IgD-negative memory B cell (primary cell): ENCODE data around the gene KRTAP5-4. TPM values are rescaled to one million over a fixed set of nuclear protein-coding genes. Genes with fewer than 3 reads are reported as not detected.
A peak's percentile ranks its signal among the peaks of the same experiment; 100 is the strongest.
"Not testable (repeated sequence)": the region's sequence is repeated elsewhere in the genome, so short reads cannot be mapped to it uniquely, and the experiment has no call there.

ENCODE experiments used
- H3K27ac Mint-ChIP-seq, 3 donors: one replicate each; pipeline ENCODE4 v1.8.0; 2020 to 2022; ENCODE audit warnings: mild to moderate bottlenecking in 3 of 3, mixed read lengths in 3 of 3, moderate library complexity in 1 of 3
- H3K27me3 Mint-ChIP-seq: one replicate; pipeline ENCODE4 v1.8.0; 2021; ENCODE audit warnings: mixed read lengths
- H3K36me3 Mint-ChIP-seq: one replicate; pipeline ENCODE4 v1.8.0; 2020; ENCODE audit warnings: mild to moderate bottlenecking, mixed read lengths
- H3K4me1 Mint-ChIP-seq, 3 donors: one replicate each; pipeline ENCODE4 v1.8.0; 2020 to 2022; ENCODE audit warnings: mixed read lengths in 3 of 3, mild to moderate bottlenecking in 1 of 3
- H3K4me3 Mint-ChIP-seq, 4 donors: one replicate each; pipeline ENCODE4 v1.8.0; 2020 to 2022; ENCODE audit warnings: mild to moderate bottlenecking in 4 of 4, mixed read lengths in 4 of 4, moderate library complexity in 3 of 4
- H3K9me3 Mint-ChIP-seq, 3 donors: one replicate each; pipeline ENCODE4 v1.8.0; 2020 to 2021; ENCODE audit warnings: mixed read lengths in 3 of 3, mild to moderate bottlenecking in 1 of 3
- polyA plus RNA-seq: library from polyadenylated mRNA; unstranded; fragments of 300-500 nt; fragmentation: Illumina TruSeq; gene quantifications from one replicate; pipeline ENCODE4 v1.2.3, GENCODE V29; 2021

KRTAP5-4 gene, protein sequence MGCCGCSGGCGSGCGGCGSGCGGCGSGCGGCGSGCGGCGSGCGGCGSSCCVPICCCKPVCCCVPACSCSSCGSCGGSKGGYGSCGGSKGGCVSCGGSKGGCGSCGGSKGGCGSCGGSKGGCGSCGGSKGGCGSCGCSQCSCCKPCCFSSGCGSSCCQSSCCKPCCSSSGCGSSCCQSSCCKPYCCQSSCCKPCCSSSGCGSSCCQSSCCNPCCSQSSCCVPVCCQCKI
- polyA plus RNA-seq: not detected

DNA sequence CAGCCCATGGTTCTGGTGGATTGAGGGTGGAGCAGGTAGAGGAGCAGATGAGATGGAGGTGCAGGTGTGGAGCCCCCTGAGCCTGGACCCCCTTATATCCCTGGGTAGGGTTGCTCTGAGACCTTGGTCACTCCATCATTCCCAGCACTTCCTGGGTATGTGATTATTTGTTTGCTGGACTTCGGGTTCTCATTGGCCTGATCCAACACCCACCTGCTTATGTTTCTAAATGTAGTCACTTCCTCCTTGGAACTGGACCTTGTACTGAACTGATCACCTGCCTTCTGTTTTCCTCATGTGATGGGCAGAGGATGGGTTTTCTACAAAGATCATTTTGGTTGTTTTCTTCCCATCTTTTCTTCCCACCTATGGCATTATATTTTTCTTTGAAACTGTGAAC lies at the start of gene KRTAP5-4:
KRTAP5-4 (minus strand) TSS at position 53 of the 400 bp plus-strand sequence; CDS start at position 8, 45 bp downstream.
- Mint-ChIP-seq H3K4me3 (peak within 1 kb of the TSS in 1 of 4 donors; percentile 35), H3K27me3 (peaks cover 15% of the 10 kb centered on the region), H3K9me3 (peaks cover 0 to 3% (median 0%) of the 10 kb centered on the region in 3 donors), H3K27ac (peak within 1 kb of the TSS in 2 of 3 donors; percentile 17 to 48), H3K36me3 (peaks cover 2% of the 10 kb centered on the region), H3K4me1 (peaks cover 4 to 8% (median 5%) of the 10 kb centered on the region in 3 donors)

DNA sequence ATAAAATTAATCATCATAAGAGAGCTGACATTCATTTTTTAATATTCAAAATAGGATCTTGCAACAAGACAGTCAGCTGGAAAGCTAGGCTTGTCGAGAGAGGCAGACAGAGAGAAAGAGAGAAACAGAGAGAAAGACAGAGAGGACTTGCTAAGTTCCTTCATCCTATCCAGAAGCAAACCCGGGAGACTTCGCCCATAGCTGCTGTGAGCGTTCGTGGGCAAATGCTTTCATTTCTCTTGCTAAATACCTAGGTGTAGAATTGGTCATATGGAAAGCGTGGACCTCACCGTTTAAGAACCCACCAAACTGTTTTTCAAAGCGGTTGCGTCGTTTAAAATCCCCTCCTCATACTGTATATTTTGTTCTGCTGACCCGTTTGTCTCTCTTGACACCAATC lies 49.7 kb upstream of the KRTAP5-4 start:
- Mint-ChIP-seq H3K4me3 (no peak overlapping the region), H3K27me3 (peaks cover 14% of the 10 kb centered on the region), H3K27ac (peak overlapping the region in 1 of 3 donors; percentile 44), H3K36me3 (no peaks in the 10 kb centered on the region), H3K9me3 (no peaks in the 10 kb centered on the region), H3K4me1 (no peaks in the 10 kb centered on the region)

DNA sequence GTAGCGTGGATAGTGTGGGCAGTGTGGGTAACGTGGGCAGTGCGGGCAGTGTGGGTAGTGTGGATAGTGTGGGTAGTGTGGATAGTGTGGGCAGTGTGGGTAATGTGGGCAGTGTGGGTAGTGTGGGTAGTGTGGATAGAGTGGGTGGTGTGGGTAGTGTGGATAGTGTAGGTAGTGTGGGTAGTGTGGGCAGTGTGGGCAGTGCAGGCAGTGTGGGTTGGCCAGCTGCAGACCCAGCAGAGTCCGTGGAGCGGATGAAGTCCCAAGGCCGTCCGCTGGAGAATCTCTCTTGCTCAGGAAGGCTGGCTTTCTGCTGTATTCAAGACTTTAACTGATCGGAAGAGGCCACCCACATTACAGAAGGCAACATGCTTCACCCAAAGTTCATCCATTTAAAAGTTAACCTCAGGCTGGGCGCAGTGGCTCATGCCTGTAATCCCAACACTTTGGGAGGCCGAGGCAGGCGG lies 49.0 kb upstream of the KRTAP5-4 start:
- H3K9me3 Mint-ChIP-seq: no peaks in the 10 kb centered on the region
- H3K4me3 Mint-ChIP-seq: no peak overlapping the region
- H3K27me3 Mint-ChIP-seq: peaks cover 13% of the 10 kb centered on the region
- H3K36me3 Mint-ChIP-seq: no peaks in the 10 kb centered on the region
- H3K4me1 Mint-ChIP-seq: no peaks in the 10 kb centered on the region
- no peak overlapping the region for H3K27ac Mint-ChIP-seq

DNA sequence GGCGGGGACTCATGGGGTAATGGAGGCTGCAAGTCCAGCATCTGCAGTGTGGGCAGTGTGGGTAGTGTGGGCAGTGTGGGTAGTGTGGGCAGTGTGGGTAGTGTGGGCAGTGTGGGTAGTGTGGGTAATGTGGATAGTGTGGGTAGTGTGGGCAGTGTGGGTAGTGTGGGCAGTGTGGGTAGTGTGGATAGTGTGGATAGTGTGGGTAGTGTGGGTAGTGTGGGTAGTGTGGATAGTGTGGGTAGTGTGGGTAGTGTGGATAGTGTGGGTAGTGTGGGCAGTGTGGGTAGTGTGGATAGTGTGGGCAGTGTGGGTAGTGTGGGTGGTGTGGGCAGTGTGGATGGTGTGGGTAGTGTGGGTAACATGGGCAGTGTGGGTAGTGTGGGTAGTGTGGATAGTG lies 48.5 kb upstream of the KRTAP5-4 start:
- H3K4me1 Mint-ChIP-seq, H3K9me3 Mint-ChIP-seq, H3K27ac Mint-ChIP-seq, H3K4me3 Mint-ChIP-seq, H3K36me3 Mint-ChIP-seq: not testable (repeated sequence)
- peaks cover 11% of the 10 kb centered on the region for H3K27me3 Mint-ChIP-seq

DNA sequence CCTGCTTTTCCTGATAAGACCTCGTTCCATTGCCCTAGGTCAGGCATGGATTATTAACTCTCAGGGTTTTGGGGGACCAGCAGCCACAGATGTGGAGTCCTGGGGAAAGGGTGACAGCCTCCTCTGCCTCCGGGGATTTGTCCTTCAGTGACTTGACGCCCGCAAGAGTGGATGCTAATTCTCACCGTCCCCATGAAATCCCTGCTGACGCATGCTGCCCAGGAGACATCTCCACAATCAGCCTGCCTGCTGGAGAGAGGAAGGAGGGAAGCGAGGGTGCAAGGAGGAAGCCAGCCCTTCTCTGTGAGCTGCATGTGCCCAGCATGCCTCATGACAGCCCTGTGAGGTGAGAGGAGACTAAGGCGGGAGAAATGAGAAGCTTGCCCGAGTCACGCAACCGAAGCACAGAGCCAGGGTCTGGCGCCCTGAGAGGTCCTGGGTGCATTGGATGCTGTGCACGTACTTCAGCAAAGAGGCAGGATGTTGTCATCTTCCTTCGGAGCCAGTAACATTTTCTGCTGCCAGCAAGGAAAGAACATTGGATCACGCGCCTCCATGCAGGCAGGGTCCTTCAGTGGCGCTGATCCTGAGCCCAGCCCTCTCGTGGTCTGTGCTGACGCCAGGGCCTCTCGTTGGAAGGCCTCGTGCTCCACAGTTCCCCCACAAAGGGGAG lies 47.7 kb upstream of the KRTAP5-4 start:
- Mint-ChIP-seq H3K4me1 (no peaks in the 10 kb centered on the region), H3K9me3 (no peaks in the 10 kb centered on the region), H3K27ac (no peak overlapping the region), H3K4me3 (no peak overlapping the region), H3K27me3 (peaks cover 11% of the 10 kb centered on the region), H3K36me3 (no peaks in the 10 kb centered on the region)

DNA sequence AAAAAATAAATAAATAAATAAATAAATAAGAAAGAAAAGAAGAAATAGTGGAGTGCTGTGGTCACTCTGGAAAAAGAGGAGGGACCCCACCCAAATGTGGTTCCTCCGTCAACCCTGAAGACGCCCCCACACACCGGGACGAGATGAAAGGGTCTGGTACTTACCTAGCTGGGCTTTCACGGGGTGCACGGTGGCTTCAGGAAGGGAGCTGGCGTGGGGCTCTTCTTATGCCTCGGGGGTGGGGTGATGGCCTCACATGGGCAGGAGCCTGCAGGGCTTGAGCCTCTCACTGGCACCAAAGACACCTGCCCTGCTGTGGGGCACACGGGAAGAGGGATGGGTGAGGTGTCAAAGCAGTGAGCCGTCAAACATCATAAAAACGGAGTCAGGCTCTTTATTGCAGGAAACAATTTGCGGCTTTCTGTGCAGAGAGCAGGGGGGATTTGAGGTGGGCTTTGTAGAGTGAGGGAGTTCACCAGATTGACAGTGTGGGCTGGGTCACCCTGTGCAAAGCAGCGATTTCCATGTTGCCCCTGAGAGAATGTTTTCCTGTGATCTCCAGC lies 47.1 kb upstream of the KRTAP5-4 start:
- Mint-ChIP-seq H3K36me3 (no peaks in the 10 kb centered on the region), H3K9me3 (no peaks in the 10 kb centered on the region), H3K27ac (peak overlapping the region in 1 of 3 donors; percentile 10), H3K4me1 (no peaks in the 10 kb centered on the region), H3K27me3 (peaks cover 11% of the 10 kb centered on the region), H3K4me3 (no peak overlapping the region)

DNA sequence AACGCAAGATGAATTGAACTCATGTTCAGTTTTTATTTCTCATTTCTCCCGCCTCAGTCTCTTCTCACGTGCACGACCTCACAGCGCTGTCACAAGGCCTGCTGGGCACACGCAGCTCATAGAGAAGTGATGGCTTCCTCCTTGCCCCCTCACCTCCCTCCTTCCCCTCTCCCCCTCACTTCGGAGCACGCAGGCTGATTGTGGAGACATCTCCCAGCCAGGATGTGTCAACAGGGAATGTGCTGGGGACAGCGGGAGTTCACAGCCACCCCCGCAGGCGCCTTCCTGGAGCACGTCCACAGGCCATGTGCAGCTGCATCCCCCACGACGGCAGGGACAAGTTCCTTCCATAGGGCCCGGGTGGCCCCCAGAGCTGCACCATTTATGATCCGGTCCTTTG lies 46.0 kb upstream of the KRTAP5-4 start:
- H3K4me1 Mint-ChIP-seq: no peaks in the 10 kb centered on the region
- no peak overlapping the region for H3K27ac Mint-ChIP-seq
- no peak overlapping the region for H3K4me3 Mint-ChIP-seq
- no peaks in the 10 kb centered on the region for H3K36me3 Mint-ChIP-seq
- peaks cover 11% of the 10 kb centered on the region for H3K27me3 Mint-ChIP-seq
- H3K9me3 Mint-ChIP-seq: no peaks in the 10 kb centered on the region

DNA sequence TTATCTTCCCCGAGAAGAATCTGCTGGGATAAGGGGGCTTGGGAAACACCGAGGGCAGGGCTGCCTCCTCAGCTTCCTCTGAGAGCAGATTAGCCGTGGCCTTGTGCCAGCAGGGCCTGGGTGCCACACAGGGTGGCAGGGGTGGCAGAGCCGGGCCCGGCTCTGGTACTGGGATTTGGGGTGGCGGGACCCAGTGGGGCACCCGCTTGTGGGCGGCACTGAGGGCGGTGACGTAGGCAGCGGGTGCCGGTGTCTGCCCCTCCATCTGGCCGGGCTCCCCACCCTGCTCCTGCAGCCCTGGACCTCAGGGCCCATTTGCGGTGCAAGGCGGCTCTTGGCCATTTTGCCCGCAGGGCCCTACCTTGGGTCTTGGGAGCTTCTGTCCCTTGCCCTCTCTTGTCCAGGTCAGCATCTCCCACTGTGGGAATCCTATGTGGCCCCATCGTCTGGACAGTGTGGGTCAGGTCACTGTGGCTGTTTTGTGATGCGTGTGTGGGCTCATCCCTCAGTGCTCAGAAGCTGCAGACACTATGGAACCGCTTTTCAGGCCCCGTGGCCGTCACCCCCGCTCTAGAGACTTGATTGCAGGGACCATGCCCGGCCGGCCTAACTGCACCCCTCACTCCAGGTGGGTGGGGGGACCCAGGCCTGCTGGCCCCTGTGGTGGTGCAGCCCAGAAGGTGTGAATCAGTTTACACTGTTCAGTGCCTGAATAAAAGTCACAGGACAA lies 45.3 kb upstream of the KRTAP5-4 start:
- Mint-ChIP-seq H3K9me3 (no peaks in the 10 kb centered on the region), H3K4me3 (no peak overlapping the region), H3K27ac (no peak overlapping the region), H3K36me3 (no peaks in the 10 kb centered on the region), H3K27me3 (peaks cover 15% of the 10 kb centered on the region), H3K4me1 (no peaks in the 10 kb centered on the region)

DNA sequence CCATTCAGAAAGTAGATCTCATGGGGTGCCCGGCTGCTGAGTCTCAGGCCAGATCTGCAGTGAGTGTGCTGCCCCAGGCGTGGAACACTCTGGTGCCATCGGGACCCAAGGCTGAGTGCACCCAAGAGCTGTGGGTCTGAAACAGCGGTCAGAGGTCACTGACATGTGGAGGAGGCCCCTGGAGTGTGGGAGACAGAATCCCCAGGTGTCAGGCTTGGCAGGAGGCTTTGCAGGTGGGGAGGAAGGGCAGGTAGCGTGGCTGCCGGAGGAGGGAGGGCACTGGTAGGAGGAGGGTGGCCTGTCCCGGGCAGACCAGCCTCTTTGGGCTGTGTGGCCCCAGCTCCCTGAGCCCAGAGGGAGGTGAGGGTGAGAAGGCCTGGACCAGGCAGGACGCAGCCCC lies 43.4 kb upstream of the KRTAP5-4 start:
- peaks cover 20% of the 10 kb centered on the region for H3K27me3 Mint-ChIP-seq
- no peaks in the 10 kb centered on the region for H3K36me3 Mint-ChIP-seq
- no peak overlapping the region for H3K4me3 Mint-ChIP-seq
- no peaks in the 10 kb centered on the region for H3K9me3 Mint-ChIP-seq
- H3K4me1 Mint-ChIP-seq: no peaks in the 10 kb centered on the region
- H3K27ac Mint-ChIP-seq: no peak overlapping the region

DNA sequence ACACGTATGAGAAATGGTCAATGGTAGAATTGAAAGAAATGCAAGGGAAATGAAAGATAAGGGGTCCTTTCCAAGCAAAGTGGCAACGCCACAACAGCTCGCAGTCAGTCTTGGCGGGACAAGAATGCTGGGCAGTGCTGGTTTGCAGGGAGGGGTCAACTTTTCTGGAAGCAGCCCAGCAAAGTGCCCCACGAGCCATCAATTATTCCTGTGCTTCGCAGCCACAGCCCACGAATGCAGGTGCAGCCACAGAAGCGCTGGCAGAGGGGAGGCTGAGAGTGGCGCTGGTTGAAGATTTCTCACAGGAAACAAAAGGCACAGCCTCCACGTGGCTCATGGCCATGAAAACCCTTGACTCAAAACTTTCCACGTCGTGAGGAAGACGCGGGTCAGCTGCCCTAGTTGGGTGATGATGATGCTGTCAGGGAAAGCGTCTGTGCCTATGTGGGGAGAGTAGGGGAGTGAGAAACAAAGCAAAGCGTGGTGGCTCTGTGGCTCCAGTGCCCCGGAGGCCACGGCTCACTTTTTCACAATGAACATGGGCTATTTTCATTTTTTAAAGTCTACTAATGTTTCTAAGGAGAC lies 40.9 kb upstream of the KRTAP5-4 start:
- not testable (repeated sequence) for H3K27ac Mint-ChIP-seq, H3K36me3 Mint-ChIP-seq

DNA sequence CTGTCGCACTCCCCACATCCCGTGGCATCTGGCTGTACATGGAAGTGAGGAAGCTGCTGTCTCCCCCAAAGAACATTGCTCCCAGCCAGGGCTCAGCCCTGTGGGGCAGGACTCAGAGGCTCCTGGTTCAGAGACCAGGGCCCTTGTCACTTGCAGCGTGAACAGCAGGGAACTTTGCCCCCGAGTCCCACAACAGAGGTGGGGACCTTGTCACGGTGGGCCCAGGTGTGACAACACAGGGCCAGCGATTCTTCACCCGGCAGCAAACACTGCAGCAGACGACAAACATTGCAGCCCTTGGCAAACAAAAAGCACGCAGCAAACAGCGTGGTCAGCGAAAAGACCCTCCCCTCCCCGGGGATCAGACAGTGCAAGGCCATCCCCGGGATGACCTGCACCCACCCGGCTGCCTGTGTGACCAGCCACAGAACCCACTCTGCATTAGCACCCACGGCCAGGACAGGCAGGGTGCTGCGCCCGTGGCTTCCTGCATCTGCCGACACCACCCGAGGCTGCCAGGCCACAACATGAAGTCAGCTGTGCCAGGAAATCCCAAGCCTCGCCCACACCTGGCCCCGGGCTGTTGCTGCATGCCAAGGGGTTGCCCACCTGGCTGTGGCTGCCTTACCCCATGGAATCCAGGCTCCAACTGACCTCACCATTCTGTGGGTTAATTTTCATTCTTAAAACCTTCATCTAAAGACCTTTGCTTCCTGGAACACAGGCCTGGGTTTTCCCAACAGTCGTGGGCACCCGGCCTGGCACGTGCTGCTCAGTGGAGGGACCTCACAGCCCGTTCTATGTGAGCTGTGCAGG lies 39.7 kb upstream of the KRTAP5-4 start:
- not testable (repeated sequence) for H3K4me3 Mint-ChIP-seq, H3K4me1 Mint-ChIP-seq, H3K9me3 Mint-ChIP-seq, H3K27ac Mint-ChIP-seq, H3K36me3 Mint-ChIP-seq
- peaks cover 32% of the 10 kb centered on the region for H3K27me3 Mint-ChIP-seq

More for the DNA sequence above, 40.9 kb upstream of the KRTAP5-4 start:
- H3K27me3 Mint-ChIP-seq: peaks cover 25% of the 10 kb centered on the region
- not testable (repeated sequence) for H3K4me3 Mint-ChIP-seq, H3K9me3 Mint-ChIP-seq, H3K4me1 Mint-ChIP-seq

DNA sequence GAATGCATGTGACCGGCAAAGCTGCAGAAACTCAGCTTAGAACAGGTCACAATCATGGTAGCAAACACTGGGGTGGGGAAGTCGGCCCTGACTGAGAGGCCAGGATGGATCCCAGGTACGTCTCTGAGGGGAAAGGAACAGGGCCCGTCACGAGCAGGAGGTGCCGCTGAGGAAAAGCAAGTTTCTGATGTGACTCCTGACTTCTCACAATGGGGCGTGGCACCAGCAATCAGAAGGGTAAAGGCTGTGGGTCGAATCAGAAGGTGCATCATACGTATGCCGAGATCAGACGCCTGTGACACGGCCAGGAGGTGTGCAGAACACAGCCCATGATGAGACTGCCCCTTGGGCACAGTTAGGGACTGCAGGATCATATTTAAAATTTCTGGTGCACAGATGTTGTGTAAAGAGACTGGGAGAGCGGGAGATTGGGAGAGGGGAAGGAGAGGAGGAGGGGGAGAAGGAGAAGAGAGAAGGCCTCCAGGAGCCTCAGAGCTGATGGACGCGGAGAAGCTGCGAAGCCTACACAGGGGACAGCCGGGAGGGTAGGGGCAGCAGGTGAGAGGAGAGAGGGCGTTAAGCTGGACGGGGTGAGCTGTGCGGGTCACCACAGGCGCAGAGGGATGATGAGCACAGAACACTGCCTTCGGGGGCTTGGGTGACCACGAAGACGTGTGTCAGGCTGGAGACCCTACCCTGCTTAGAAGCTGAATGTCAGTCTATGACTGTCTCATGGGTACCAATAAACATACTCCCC lies 38.4 kb upstream of the KRTAP5-4 start:
- Mint-ChIP-seq H3K36me3 (no peaks in the 10 kb centered on the region), H3K9me3 (no peaks in the 10 kb centered on the region), H3K27me3 (peaks cover 42% of the 10 kb centered on the region), H3K4me1 (no peaks in the 10 kb centered on the region), H3K4me3 (no peak overlapping the region), H3K27ac (peak overlapping the region in 1 of 3 donors; percentile 71)

DNA sequence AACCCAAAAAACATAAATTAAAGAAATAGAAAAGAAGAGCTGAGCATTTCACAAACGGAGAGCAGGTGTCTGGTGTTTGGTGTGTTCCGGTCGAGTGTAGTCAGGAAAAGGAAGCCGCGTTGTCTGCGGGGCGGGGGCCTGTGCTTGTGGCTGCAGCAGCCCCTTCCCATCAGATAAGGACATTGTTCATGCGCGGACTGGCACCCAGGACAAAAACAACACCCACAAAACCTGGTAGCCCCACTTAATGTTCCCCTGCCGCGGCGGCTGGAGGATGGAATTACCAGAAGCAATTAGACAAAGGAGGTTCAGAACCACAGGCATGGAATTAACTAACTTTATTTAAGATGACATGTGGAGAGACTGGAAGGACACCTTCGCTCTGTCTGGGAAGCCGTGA lies 37.6 kb upstream of the KRTAP5-4 start:
- no peak overlapping the region for H3K4me3 Mint-ChIP-seq
- H3K9me3 Mint-ChIP-seq: no peaks in the 10 kb centered on the region
- H3K4me1 Mint-ChIP-seq: no peaks in the 10 kb centered on the region
- peaks cover 1% of the 10 kb centered on the region for H3K36me3 Mint-ChIP-seq
- no peak overlapping the region for H3K27ac Mint-ChIP-seq
- H3K27me3 Mint-ChIP-seq: peaks cover 46% of the 10 kb centered on the region

DNA sequence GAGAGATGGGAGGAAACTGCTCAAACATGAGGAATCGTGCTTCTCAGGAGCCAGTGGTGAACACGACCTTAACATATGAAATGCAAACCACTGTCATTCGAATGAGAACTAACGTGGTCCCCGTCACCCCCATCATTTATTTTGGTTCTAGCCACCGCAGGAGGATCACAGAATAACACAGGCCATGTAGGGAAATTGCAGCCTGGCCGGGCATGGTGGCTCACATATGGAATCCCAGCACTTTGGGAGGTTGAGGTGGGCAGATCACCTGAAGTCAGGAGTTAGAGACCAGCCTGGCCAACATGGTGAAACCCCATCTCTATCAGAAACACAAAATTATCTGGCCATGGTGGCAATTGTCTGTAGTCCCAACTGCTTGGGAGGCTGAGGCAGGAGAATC lies 34.7 kb upstream of the KRTAP5-4 start:
- Mint-ChIP-seq H3K4me1 (no peaks in the 10 kb centered on the region), H3K27ac (no peak overlapping the region), H3K9me3 (no peaks in the 10 kb centered on the region), H3K4me3 (no peak overlapping the region), H3K36me3 (peaks cover 1% of the 10 kb centered on the region), H3K27me3 (peaks cover 49% of the 10 kb centered on the region)
